HepG2 (cell line): Measurements from ENCODE around the gene IFT172. TPM values are rescaled to one million over a fixed set of nuclear protein-coding genes. Genes with fewer than 3 reads are reported as not detected.
A peak's percentile ranks its signal among the peaks of the same experiment; 100 is the strongest.

Experiments
- CBX1 ChIP-seq: IDR thresholded peaks from one replicate; pipeline ENCODE4 v1.6.1; 2016; ENCODE audit warnings: antibody characterized with exemption, low read depth
- GABPB1 ChIP-seq: IDR thresholded peaks from 2 replicates; pipeline ENCODE4 v1.6.1; 2016; ENCODE audit warnings: mild to moderate bottlenecking, missing genetic modification reagents, moderate library complexity, missing compliant biosample characterization
- HES4 ChIP-seq: sonication (generic); formaldehyde crosslinking; IDR thresholded peaks from 2 replicates; pipeline ENCODE4 v1.9.0; 2021; ENCODE audit warnings: mild to moderate bottlenecking, missing genetic modification reagents, borderline replicate concordance
- JUND ChIP-seq: sonication (generic); formaldehyde crosslinking; IDR thresholded peaks from 2 replicates; pipeline ENCODE4 v1.8.0; 2022; ENCODE audit warnings: mild to moderate bottlenecking, missing genetic modification reagents
- PHF21A ChIP-seq: sonication (generic); formaldehyde crosslinking; IDR thresholded peaks from 2 replicates; pipeline ENCODE4 v1.5.0; 2020; ENCODE audit warnings: mild to moderate bottlenecking, missing genetic modification reagents
- POLR2G ChIP-seq: fragments of 200-400 bp; formaldehyde crosslinking; IDR thresholded peaks from 2 replicates; pipeline ENCODE4 v1.6.1; 2018; ENCODE audit warnings: mild to moderate bottlenecking, low read depth, low read length, moderate library complexity
- RBM39 ChIP-seq: fragments of 200-400 bp; formaldehyde crosslinking; IDR thresholded peaks from one replicate; pipeline ENCODE4 v1.6.1; 2018; ENCODE audit warnings: antibody characterized with exemption, mild to moderate bottlenecking, low read depth, low read length; ENCODE audit not compliant: poor library complexity, severe bottlenecking
- RCOR2 ChIP-seq: IDR thresholded peaks from 2 replicates; pipeline ENCODE4 v1.6.1; 2016; ENCODE audit warnings: missing biosample characterization, missing genetic modification reagents
- SIN3B ChIP-seq: fragments of 150-350 bp; IDR thresholded peaks from 2 replicates; pipeline ENCODE4 v1.6.1; 2014; ENCODE audit warnings: low read length
- SMYD3 ChIP-seq: sonication (generic); formaldehyde crosslinking; IDR thresholded peaks from 2 replicates; pipeline ENCODE4 v1.8.1; 2023; ENCODE audit warnings: mild to moderate bottlenecking, missing genetic modification reagents
- TAF1 ChIP-seq: sonication (generic); formaldehyde crosslinking; IDR thresholded peaks from 2 replicates; pipeline ENCODE4 v1.4.0; 2020; ENCODE audit warnings: missing genetic modification reagents
- TBX2 ChIP-seq: sonication (generic); formaldehyde crosslinking; IDR thresholded peaks from 2 replicates; pipeline ENCODE4 v1.5.0; 2020; ENCODE audit warnings: missing genetic modification reagents, mild to moderate bottlenecking, borderline replicate concordance
- TCF7 ChIP-seq: sonication (generic); IDR thresholded peaks from 2 replicates; pipeline ENCODE4 v1.6.1; 2016; ENCODE audit warnings: antibody characterized with exemption, low read depth
- THAP9 ChIP-seq: sonication (generic); formaldehyde crosslinking; IDR thresholded peaks from 2 replicates; pipeline ENCODE4; 2020; ENCODE audit warnings: missing genetic modification reagents, mild to moderate bottlenecking, borderline replicate concordance
- ZEB1 ChIP-seq: IDR thresholded peaks from 2 replicates; pipeline ENCODE4 v1.6.1; 2012; ENCODE audit warnings: mild to moderate bottlenecking, low read depth, inconsistent platforms; ENCODE audit not compliant: insufficient replicate concordance
- ZNF138 ChIP-seq: sonication (generic); formaldehyde crosslinking; IDR thresholded peaks from 2 replicates; pipeline ENCODE4 v1.5.0; 2020; ENCODE audit warnings: mild to moderate bottlenecking, low read depth, missing genetic modification reagents
- ZNF20 ChIP-seq: sonication (generic); formaldehyde crosslinking; IDR thresholded peaks from 2 replicates; pipeline ENCODE4 v1.4.0; 2020; ENCODE audit warnings: mild to moderate bottlenecking, moderate library complexity, missing genetic modification reagents
- ZNF232 ChIP-seq: sonication (generic); formaldehyde crosslinking; IDR thresholded peaks from 2 replicates; pipeline ENCODE4 v1.4.0; 2020; ENCODE audit warnings: missing genetic modification reagents, borderline replicate concordance
- ZNF512 ChIP-seq: sonication (generic); formaldehyde crosslinking; IDR thresholded peaks from 2 replicates; pipeline ENCODE4 v1.4.0; 2020; ENCODE audit warnings: mild to moderate bottlenecking, missing genetic modification reagents
- ZNF580 ChIP-seq: IDR thresholded peaks from 2 replicates; pipeline ENCODE4 v1.6.1; 2016; ENCODE audit warnings: low read depth, borderline replicate concordance
- ZNF772 ChIP-seq: sonication (generic); formaldehyde crosslinking; IDR thresholded peaks from 2 replicates; pipeline ENCODE4 v1.5.0; 2020; ENCODE audit warnings: mild to moderate bottlenecking, missing genetic modification reagents
- polyA plus RNA-seq, 8 experiments: library from polyadenylated mRNA; depleted of rRNA in 3 of 8; stranded (reverse) in 7 of 8; unstranded in 1 of 8; fragments of >200 nt; fragmentation: Illumina TruSeq in 4 of 8; extraction: Trizol in 4 of 8; gene quantifications; 2 replicates each; pipeline versions ENCODE4 v1.2.1 to v1.2.3, GENCODE V29; 2011 to 2016; ENCODE audit warnings: low read depth in 4 of 8, missing spikeins in 1 of 8, mixed read lengths in 1 of 8; ENCODE audit not compliant: insufficient read depth in 1 of 8
- total RNA-seq, 5 experiments: library from RNA; depleted of rRNA; stranded (reverse); fragments of >200 nt; fragmentation: Illumina TruSeq; extraction: Trizol; gene quantifications; 2 replicates each; pipeline ENCODE4 v1.2.3, GENCODE V29; 2016; ENCODE audit warnings: low read depth in 1 of 5
- TF ChIP-seq, protein P1 (sequence below): sonication (generic); formaldehyde crosslinking; IDR thresholded peaks from 2 replicates; pipeline ENCODE4 v1.4.0; 2020; ENCODE audit warnings: missing genetic modification reagents, mild to moderate bottlenecking, borderline replicate concordance

Gene IFT172
- total and polyA plus RNA-seq, 2 of the 13 experiments (the other 11 are each of a cell fraction or from before 2014, with no cell fraction given): 21.6 to 35.7 TPM

DNA sequence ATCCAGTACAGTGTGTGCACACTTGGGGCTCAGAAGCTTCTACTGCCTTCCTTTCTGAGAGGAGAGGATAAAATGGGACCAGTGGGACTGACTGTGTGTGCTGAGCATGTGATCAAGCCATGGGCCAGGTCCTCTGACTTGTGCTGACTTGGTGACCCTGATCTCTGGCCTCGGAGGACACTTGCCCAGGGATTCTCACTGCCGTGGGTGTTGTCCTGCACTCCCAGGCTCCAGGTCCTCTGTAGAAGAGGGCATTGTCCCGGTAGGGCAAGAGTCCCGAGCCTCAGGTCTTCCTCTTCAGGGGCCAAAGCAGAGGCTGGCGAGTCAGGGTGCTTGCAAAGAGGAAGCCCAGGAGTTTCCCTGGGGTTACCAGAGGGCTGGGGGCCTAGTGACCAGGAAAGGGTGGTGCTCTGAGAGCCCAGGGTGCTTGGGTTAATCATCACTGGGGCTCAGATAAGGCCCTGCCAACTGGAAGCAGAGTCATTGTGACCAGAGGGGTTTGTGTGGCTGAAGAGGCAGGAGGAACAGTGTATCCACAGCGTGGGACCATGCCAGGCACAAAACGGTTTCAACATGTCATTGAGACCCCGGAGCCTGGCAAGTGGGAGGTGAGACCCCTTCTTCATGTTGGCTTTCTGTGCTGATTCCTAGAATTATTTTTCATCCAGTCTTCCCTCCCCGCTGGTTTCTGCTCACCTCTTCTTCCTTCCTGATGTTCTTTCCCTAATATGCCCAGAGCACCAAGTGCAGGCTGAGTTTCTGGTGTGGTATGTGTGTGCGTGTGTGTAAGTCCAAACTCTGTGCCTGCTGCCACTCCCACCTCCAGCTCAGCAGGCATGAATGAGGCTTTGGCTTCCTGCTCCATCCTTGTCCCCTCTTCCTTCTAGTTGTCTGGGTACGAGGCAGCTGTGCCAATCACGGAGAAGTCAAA is 7.1 kb upstream of the IFT172 start, which contains the start of gene GCKR (continued):
- TF ChIP-seq, protein P1, sequence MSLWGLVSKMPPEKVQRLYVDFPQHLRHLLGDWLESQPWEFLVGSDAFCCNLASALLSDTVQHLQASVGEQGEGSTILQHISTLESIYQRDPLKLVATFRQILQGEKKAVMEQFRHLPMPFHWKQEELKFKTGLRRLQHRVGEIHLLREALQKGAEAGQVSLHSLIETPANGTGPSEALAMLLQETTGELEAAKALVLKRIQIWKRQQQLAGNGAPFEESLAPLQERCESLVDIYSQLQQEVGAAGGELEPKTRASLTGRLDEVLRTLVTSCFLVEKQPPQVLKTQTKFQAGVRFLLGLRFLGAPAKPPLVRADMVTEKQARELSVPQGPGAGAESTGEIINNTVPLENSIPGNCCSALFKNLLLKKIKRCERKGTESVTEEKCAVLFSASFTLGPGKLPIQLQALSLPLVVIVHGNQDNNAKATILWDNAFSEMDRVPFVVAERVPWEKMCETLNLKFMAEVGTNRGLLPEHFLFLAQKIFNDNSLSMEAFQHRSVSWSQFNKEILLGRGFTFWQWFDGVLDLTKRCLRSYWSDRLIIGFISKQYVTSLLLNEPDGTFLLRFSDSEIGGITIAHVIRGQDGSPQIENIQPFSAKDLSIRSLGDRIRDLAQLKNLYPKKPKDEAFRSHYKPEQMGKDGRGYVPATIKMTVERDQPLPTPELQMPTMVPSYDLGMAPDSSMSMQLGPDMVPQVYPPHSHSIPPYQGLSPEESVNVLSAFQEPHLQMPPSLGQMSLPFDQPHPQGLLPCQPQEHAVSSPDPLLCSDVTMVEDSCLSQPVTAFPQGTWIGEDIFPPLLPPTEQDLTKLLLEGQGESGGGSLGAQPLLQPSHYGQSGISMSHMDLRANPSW (CRISPR knock-in tag): peak; percentile 97
- TF ChIP-seq ZNF512 (CRISPR knock-in tag): 0 out of 2 replicates have a peak, but pooled peaks have one; percentile 71
- TF ChIP-seq ZEB1: peak; percentile 25
- peak; percentile 91; the same call in 1 of the 2 replicates for TF ChIP-seq ZNF232
- peak; percentile 58 for TF ChIP-seq GABPB1 (CRISPR knock-in tag)
- peak; percentile 90 for TF ChIP-seq TBX2 (CRISPR knock-in tag)
- peak; percentile 84 for TF ChIP-seq TAF1
- no peak for TF ChIP-seq HES4 (CRISPR knock-in tag)
- TF ChIP-seq TCF7: no peak
- peak; percentile 16 for TF ChIP-seq CBX1
- no peak for TF ChIP-seq JUND (CRISPR knock-in tag)
- peak; percentile 94 for TF ChIP-seq ZNF772 (CRISPR knock-in tag)
- no peak for TF ChIP-seq SIN3B
- 0 out of 2 replicates have a peak, but pooled peaks have one; percentile 12 for TF ChIP-seq RCOR2 (CRISPR knock-in tag)
- TF ChIP-seq SMYD3: peak; percentile 87
- TF ChIP-seq PHF21A: peak; percentile 97
- no peak for TF ChIP-seq RBM39
- no peak for TF ChIP-seq ZNF20 (CRISPR knock-in tag)
- TF ChIP-seq ZNF138: peak; percentile 18; the same call in 1 of the 2 replicates
- peak; percentile 85 for TF ChIP-seq POLR2G
- TF ChIP-seq THAP9 (CRISPR knock-in tag): peak; percentile 88; the same call in 1 of the 2 replicates
- peak; percentile 50; the same call in 1 of the 2 replicates for TF ChIP-seq ZNF580 (CRISPR knock-in tag)
